ENCODE measurements around the gene COLEC12. TPM values are rescaled to one million over a fixed set of nuclear protein-coding genes. Genes with fewer than 3 reads are reported as not detected.

Gene COLEC12
- total RNA-seq, 2 experiments from 2014 or later: not detected

DNA sequence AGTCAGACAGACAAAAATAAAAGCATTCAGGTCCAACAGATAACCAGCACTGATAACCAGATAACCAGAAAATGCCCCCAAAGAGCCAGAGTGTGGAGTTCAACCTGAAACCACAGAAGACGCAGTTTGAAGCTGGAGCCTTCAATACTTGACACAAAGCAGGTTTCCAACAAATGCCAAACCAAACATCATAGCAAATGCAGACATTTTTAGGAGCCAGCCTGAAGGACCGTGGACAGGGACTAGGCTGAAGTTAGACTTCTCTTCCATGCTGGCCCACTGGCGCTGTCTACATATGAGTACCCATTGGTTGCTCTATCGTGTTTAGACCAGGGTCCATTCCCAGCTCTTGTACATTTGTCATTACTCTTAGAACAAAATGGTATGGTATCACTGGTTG lies 9.9 kb downstream of the COLEC12 start:
- no peaks in the 10 kb centered on the region for H3K9me3 Mint-ChIP-seq
- Histone ChIP-seq H3K9me3 (ENCODE audit: control insufficient read depth in 1 of 2, insufficient read depth in 1 of 2, low read length in 2 of 2) (peaks cover 0 to 5% of the 10 kb centered on the region in 2 experiments), H3K27me3 (ENCODE audit: control insufficient read depth in 1 of 2, insufficient read depth in 2 of 2, low read length in 2 of 2) (peaks cover 0 to 5% of the 10 kb centered on the region in 2 experiments), H3K27ac (ENCODE audit: low read depth in 1 of 2, low read length in 2 of 2) (no peak overlapping the region), H3K36me3 (ENCODE audit: insufficient read depth, low read length) (no peaks in the 10 kb centered on the region), H3K4me3 (ENCODE audit: low read length) (no peak overlapping the region), H3K4me1 (ENCODE audit: insufficient read depth, low read length) (no peaks in the 10 kb centered on the region)
- DNase-seq (no peak), ATAC-seq (ENCODE audit: poor library complexity) (no peak)
- no peaks in the 10 kb centered on the region for H3K36me3 Mint-ChIP-seq (ENCODE audit: low read depth)
- H3K4me3 Mint-ChIP-seq: no peak overlapping the region
- ChIA-PET POLR2A (no interaction called here), CTCF (no interaction called here)
- no peaks in the 10 kb centered on the region for H3K4me1 Mint-ChIP-seq (ENCODE audit: low read depth)
- TF ChIP-seq, protein P1, sequence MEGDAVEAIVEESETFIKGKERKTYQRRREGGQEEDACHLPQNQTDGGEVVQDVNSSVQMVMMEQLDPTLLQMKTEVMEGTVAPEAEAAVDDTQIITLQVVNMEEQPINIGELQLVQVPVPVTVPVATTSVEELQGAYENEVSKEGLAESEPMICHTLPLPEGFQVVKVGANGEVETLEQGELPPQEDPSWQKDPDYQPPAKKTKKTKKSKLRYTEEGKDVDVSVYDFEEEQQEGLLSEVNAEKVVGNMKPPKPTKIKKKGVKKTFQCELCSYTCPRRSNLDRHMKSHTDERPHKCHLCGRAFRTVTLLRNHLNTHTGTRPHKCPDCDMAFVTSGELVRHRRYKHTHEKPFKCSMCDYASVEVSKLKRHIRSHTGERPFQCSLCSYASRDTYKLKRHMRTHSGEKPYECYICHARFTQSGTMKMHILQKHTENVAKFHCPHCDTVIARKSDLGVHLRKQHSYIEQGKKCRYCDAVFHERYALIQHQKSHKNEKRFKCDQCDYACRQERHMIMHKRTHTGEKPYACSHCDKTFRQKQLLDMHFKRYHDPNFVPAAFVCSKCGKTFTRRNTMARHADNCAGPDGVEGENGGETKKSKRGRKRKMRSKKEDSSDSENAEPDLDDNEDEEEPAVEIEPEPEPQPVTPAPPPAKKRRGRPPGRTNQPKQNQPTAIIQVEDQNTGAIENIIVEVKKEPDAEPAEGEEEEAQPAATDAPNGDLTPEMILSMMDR (IDR thresholded peaks at IDR 0.05): no peak
- H3K27ac Mint-ChIP-seq: no peak overlapping the region
- intact Hi-C loops (cut with DNase I, micrococcal nuclease): no loop called here
- H3K27me3 Mint-ChIP-seq: peaks cover 11% of the 10 kb centered on the region

DNA sequence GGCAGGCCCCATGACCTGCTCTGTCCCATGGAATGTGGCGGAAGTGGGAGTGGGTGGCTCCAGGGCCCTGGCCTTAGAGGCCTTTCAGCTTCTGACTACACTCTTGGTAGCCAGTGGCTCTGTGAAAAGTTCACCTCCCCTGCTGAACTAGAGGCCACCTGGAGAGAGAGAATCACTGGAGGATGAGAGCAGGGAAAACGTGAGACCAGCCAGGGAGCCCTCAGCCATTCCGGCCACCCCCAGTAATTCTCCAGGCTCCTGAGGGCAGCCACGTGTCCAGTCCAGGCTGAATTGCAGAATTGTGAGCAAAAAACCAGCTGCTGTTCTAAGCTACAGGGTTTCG lies 10.5 kb downstream of the COLEC12 start:
- Histone ChIP-seq H3K27ac (ENCODE audit: low read depth in 1 of 2, low read length in 2 of 2) (no peak overlapping the region), H3K4me3 (ENCODE audit: low read length) (no peak overlapping the region), H3K9me3 (ENCODE audit: control insufficient read depth in 1 of 2, insufficient read depth in 1 of 2, low read length in 2 of 2) (peaks cover 0 to 5% of the 10 kb centered on the region in 2 experiments), H3K27me3 (ENCODE audit: control insufficient read depth in 1 of 2, insufficient read depth in 2 of 2, low read length in 2 of 2) (peaks cover 0 to 5% of the 10 kb centered on the region in 2 experiments), H3K36me3 (ENCODE audit: insufficient read depth, low read length) (no peaks in the 10 kb centered on the region), H3K4me1 (ENCODE audit: insufficient read depth, low read length) (no peaks in the 10 kb centered on the region)
- ChIA-PET CTCF (no interaction called here), POLR2A (no interaction called here)
- Mint-ChIP-seq H3K36me3 (ENCODE audit: low read depth) (no peaks in the 10 kb centered on the region), H3K27me3 (peaks cover 13% of the 10 kb centered on the region), H3K4me1 (ENCODE audit: low read depth) (no peaks in the 10 kb centered on the region), H3K9me3 (no peaks in the 10 kb centered on the region), H3K4me3 (no peak overlapping the region), H3K27ac (no peak overlapping the region)
- no peak for ATAC-seq (ENCODE audit: poor library complexity)
- intact Hi-C loops (cut with DNase I, micrococcal nuclease): no loop called here
- TF ChIP-seq, protein P1 (IDR thresholded peaks at IDR 0.05): no peak
- no peak for DNase-seq

DNA sequence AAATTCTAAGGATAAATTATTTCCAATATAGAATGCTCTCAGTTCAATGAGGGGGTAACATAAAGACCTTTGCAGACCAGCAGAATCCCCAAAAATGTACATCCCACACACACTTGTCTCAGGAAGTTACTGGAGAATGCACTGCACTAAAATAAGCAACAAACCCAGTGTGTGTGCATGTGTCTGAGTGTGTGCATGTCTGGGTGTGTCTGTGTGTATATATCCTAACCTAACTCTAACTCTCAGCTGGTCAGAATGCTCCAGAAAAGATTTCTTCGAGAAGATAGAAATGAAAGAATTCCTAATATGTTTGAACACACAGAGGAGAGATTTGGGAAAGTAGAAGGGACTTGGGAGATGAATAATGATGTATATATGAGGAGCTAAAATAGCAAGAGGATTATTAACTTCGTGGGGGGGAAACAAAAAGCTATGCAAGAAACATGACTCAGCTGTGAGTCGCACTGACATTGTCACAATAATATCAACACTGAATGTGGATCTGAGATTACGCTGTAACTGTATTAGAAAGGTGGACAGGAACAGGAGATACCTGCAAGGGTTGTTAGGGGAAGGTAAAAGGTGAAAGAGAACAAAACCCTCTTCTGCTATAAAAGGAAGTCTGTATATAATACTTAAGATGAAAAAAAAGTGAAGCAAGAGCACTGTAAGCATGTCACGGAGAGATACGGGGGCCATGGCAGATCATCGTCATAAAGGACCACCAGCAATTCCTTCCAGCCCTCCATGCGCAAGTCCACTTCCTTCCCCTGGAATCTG lies 11.1 kb downstream of the COLEC12 start:
- H3K36me3 ChIP-seq (ENCODE audit: insufficient read depth, low read length): no peaks in the 10 kb centered on the region
- H3K27ac ChIP-seq (ENCODE audit: low read depth in 1 of 2, low read length in 2 of 2): no peak overlapping the region
- Mint-ChIP-seq H3K36me3 (ENCODE audit: low read depth) (no peaks in the 10 kb centered on the region), H3K4me3 (no peak overlapping the region), H3K9me3 (no peaks in the 10 kb centered on the region), H3K4me1 (ENCODE audit: low read depth) (no peaks in the 10 kb centered on the region), H3K27ac (no peak overlapping the region), H3K27me3 (peaks cover 14% of the 10 kb centered on the region)
- H3K4me1 ChIP-seq (ENCODE audit: insufficient read depth, low read length): no peaks in the 10 kb centered on the region
- ATAC-seq (ENCODE audit: poor library complexity) (no peak), DNase-seq (no peak)
- CTCF ChIA-PET: no interaction called here
- TF ChIP-seq, protein P1 (IDR thresholded peaks at IDR 0.05): no peak
- peaks cover 0 to 5% of the 10 kb centered on the region in 2 experiments for H3K9me3 ChIP-seq (ENCODE audit: control insufficient read depth in 1 of 2, insufficient read depth in 1 of 2, low read length in 2 of 2)
- H3K27me3 ChIP-seq (ENCODE audit: control insufficient read depth in 1 of 2, insufficient read depth in 2 of 2, low read length in 2 of 2): peaks cover 0 to 5% of the 10 kb centered on the region in 2 experiments
- H3K4me3 ChIP-seq (ENCODE audit: low read length): no peak overlapping the region
- intact Hi-C loops (cut with DNase I, micrococcal nuclease): no loop called here
- POLR2A ChIA-PET: no interaction called here

Data from CD4-positive, alpha-beta T cell (primary cell).